Stimulated activated CD8-positive, alpha-beta memory T cell treated with anti-CD3 and anti-CD28 coated beads, Interleukin-4, amount 100 ng/mL, for 24 hours (primary cell): ENCODE data around the gene RERE.

Experiments
- DNase-seq: peaks from one replicate; pipeline ENCODE4 v3.0.0-alpha.2; 2020; ENCODE audit warnings: low read depth

Gene RERE

GRCh38 chr1:8348047-8348776 is 469.2 kb downstream of the RERE start:
- no peak for DNase-seq

- DNase-seq = no peak
Observed at GRCh38 chr1:8347635-8348034, 469.8 kb downstream of the RERE start.

GRCh38 chr1:8345621-8346415 is 471.6 kb downstream of the RERE start:
- no peak for DNase-seq

DNA sequence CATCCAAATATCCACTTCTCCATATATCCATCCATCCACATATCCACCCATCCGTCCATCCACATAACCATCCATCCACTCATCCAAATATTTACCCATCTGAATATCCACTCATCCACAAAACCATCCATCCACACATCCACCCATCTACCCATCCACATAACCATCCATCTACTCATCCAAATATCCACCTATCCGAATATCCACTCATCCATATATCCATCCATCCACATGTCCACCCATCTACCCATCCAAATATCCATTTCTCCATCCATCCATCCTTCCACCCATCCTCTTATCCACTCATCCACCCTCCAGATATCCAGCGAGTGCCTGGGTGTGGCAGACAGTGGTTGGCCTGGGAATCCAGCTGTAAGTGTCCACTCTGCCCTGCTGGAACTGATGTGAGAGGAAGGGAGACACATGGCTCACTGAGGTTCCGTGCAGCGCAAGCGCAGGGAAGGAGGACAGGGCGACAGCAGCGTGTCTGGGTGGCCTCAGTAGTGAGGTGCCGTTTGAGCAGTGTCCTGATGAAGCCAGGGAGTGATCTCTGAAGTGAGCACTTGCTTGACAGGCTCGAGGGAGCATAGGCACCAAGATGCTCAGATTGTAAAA is 472.4 kb downstream of the RERE start:
- DNase-seq = no peak

GRCh38 chr1:8343464-8344001 is 473.9 kb downstream of the RERE start:
- no peak for DNase-seq

DNA sequence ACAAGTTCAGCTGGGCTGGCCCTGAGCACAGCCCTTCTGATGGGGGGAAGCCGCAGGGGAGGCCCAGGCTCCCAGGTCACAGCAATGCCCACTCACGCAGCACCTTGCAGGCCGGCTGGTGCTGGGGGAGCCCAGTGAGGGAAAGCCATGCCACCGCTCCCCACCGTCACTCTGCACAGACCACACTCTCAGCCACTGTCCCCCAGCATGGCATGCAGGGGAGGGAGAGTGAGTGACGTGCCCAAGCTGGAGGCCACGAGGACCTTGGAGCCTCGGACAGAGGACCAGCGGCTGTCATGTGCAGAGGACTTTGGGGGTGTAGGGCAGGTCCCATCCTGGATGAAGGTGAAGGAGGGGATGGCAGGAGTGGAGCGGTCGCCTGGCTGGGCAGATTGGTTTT is 474.4 kb downstream of the RERE start:
- DNase-seq = no peak

GRCh38 chr1:8342325-8342724 is 475.1 kb downstream of the RERE start:
- no peak for DNase-seq

GRCh38 chr1:8340448-8340847 is 477.0 kb downstream of the RERE start:
- DNase-seq = no peak

DNA sequence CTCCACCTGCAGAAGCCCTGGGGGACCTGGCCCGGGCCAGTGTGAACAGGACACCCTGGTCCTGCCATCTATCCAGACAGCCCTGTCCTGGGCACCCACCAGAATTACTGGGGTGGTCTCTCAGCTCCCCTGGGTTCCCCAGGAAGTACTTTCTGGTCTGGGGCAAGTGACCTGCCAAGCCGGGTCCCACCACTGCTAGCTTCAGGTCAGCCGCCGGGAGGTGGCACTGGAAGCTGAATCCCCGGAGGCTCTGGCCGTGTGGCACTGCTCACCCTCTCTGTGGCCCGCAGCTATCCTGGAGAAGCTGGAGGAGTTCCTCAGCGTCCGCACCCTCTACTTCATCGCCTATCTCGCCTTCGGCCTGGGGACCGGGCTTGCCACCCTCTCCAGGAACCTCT is 478.2 kb downstream of the RERE start:
- DNase-seq = no peak

GRCh38 chr1:8338526-8339202 is 478.8 kb downstream of the RERE start:
- DNase-seq = no peak

DNA sequence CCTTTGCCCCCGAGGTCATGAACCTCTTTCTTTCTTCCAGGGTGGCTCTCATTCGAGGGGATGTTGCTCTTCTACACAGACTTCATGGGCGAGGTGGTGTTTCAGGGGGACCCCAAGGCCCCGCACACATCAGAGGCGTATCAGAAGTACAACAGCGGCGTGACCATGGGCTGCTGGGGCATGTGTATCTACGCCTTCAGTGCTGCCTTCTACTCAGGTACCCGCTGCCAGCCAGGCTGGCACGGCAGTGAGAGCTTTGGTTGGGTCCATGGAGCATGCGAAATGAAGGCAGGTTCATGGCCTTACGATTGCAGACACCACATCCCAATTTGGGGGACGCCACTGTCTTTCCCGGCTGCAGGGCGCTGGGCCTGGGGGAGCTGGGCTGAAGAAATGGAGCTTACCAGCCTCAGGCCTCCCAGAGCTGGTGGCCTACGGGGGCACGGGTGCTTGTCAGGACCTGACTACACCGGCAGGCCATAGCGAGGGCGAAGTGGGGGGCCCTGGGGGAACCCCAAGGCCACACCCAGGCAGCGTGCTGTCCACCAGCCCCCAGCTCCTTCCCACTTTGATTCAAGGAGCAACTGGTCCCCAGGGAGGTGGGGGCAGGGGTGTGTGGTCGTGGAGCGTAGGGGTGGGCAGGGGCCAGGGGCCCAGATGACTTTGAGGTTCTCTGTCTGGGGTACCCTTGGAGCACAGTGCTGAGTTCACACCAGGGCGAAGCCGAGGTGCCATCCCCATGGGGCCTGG is 479.5 kb downstream of the RERE start:
- no peak for DNase-seq

- no peak for DNase-seq
Observed at GRCh38 chr1:8335246-8335645, 482.2 kb downstream of the RERE start.

GRCh38 chr1:8334106-8334851 is 483.2 kb downstream of the RERE start:
- DNase-seq = no peak

- DNase-seq = no peak
Observed at GRCh38 chr1:8333246-8333987, 484.0 kb downstream of the RERE start.

GRCh38 chr1:8332806-8333205 is 484.6 kb downstream of the RERE start:
- no peak for DNase-seq

- DNase-seq = no peak
Observed at GRCh38 chr1:8330271-8331125, 486.9 kb downstream of the RERE start.

DNA sequence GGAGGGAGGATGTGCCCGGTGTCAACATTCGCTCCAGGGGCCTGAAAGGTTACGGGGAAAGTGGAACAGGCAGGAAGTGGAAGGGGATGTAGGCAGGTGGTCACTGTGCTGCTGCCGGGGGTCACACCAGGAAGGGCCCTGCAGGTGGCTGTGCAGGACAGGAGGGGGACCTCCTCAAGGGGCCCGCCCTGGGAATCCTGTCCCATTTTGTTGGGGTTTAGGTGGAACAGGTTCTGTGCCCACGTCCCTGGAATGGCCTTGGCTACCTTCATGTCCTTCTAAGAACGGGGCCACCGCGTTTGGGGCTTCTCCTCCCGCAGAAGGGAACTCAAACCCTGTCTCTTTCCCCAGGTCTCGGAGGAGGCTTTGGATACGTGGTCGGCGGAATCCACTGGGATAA is 487.6 kb downstream of the RERE start:
- no peak for DNase-seq

GRCh38 chr1:8329439-8329838 is 488.0 kb downstream of the RERE start:
- no peak for DNase-seq

GRCh38 chr1:8328271-8328670 is 489.2 kb downstream of the RERE start:
- DNase-seq = no peak
